ENCODE results near the gene PSG3.
"Not testable (repeated sequence)": the region's sequence is repeated elsewhere in the genome, so short reads cannot be mapped to it uniquely, and the experiment has no call there.

DNA sequence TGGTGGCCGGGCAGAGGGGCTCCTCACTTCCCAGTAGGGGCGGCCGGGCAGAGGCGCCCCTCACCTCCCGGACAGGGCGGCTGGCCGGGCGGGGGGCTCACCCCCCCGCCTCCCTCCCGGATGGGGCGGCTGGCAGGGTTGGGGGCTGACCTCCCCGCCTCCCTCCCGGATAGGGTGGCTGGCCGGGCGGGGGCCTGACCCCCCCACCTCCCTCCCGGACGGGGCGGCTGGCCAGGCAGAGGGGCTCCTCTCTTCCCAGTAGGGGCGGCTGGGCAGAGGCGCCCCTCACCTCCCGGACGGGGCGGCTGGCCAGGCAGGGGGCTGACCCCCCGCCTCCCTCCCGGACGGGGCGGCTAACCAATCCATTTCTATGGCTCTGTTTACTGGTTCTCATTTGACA, 64.0 kb downstream of the PSG3 start:
- TF ChIP-seq, protein P1, sequence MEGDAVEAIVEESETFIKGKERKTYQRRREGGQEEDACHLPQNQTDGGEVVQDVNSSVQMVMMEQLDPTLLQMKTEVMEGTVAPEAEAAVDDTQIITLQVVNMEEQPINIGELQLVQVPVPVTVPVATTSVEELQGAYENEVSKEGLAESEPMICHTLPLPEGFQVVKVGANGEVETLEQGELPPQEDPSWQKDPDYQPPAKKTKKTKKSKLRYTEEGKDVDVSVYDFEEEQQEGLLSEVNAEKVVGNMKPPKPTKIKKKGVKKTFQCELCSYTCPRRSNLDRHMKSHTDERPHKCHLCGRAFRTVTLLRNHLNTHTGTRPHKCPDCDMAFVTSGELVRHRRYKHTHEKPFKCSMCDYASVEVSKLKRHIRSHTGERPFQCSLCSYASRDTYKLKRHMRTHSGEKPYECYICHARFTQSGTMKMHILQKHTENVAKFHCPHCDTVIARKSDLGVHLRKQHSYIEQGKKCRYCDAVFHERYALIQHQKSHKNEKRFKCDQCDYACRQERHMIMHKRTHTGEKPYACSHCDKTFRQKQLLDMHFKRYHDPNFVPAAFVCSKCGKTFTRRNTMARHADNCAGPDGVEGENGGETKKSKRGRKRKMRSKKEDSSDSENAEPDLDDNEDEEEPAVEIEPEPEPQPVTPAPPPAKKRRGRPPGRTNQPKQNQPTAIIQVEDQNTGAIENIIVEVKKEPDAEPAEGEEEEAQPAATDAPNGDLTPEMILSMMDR (IDR thresholded peaks at IDR 0.05), result not testable (repeated sequence)
- not testable (repeated sequence) for TF ChIP-seq POLR2AphosphoS5 (IDR thresholded peaks at IDR 0.05; ENCODE audit: insufficient read depth in 1 of 2, low read depth in 1 of 2); POLR2A (IDR thresholded peaks at IDR 0.05)
